Measurements from ENCODE around the gene CORO6.

CORO6 gene

DNA sequence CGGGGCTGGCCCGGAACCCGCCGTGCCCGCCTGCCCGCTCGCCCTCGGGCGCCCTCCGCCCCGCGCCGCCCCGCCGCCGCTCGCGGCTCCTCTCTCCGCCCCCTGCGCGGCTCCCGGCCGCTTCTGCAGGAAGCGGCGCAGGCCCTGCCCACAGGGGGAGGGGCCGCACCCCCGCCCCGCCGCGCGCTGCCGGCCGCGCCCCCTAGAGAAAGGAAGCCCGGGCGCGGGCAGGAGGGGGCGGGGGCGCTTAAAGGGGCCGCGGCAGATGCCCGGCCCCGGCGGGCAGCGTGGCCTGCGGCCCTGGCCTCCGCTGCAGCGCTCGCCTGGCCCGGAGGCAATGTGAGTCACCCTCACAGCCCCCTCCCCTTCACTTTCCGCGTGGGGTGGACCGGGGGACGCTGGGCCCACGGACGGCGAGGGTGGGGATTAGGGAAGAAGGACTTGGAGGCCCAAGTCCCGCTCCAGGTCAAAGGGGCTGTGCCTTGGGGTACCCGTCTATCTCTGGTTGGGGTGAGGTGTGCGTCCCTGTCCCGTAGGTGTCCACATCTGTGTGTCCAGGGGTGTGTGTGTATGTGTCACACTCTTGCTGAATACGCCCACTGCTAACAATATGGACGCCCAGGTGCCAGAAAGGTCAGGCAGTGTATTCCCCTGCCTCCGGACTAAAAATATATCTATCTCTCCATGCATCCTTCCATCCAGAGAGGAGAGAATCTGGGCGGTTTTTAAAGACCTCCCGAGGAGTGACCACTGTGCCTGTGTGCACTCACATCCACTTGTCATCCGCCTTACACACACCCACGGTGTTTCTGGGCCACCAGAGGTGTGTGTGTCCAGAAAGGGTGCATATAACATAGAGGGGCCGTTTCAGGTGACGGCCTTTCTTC is 32.9 kb downstream of the CORO6 start, which contains the start of gene GIT1:
Gene GIT1 (minus strand): TSS at position 125 of the 887 bp plus-strand sequence. CDS start 270 bp downstream, outside the sequence.
- peak; percentile 39 for DNase-seq

DNA sequence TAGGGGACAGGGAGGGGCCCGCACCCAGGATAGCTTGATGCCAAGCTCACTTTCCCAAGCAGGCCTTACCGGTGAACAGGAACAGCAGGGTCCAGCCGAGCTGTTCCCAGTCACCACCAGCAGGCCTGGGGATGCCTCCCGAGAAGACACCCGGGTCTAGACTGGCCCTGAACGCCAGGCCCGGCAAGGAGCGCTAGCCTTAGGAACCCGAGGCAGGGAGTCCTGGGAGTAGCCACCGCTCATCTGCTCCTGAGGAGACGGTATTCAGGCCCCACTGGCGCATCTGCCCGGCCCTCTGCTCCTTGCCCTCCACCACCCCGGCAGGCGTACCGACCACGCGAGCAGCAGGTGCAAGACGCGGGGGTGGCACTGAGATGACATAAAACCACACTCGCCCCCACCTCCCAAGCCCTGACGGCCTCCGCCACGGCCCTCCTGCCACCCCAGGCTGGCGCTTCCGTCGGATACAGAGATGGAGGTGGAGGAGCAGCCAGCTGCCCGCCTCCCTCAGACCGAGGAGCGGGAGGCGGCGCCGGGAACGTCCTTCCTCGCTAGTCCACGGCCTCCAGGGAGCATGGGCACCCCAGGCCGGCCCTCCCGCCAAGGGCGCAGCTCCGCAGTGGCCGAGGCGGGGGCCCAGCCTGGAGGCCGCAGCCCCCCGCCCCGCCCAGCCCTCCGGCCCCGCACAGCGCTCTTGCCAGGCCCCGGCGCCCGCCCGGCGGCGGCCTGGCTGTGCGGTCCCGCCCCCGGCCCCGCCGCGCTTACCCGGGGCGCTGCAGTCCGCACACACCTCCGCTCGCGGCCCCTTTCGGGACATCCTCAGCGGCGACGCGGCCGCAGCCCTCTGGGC is 33.9 kb downstream of the CORO6 start:
- no peak for DNase-seq

GRCh38 chr17:29588017-29588561 is 34.6 kb downstream of the CORO6 start:
- DNase-seq, result no peak

DNA sequence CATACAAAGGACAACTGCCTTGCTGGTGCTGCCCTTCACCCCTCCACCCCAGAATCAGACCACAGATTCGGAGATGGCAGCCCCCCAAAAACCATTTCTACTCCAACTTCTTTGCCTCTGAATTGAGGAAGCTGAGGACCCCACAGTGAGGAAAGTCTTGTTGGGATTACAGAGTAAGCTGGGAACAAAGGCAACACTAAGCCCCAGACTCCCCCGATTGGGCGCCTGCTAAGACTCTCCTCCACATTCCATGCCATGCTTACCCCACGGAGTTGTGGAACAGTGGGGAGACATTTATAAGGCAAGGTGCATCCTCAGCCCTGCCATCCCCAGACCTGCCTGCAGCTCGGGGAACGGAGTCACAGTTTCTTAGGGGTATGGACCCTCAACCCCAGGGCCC is 35.1 kb downstream of the CORO6 start:
- DNase-seq, result no peak

DNA sequence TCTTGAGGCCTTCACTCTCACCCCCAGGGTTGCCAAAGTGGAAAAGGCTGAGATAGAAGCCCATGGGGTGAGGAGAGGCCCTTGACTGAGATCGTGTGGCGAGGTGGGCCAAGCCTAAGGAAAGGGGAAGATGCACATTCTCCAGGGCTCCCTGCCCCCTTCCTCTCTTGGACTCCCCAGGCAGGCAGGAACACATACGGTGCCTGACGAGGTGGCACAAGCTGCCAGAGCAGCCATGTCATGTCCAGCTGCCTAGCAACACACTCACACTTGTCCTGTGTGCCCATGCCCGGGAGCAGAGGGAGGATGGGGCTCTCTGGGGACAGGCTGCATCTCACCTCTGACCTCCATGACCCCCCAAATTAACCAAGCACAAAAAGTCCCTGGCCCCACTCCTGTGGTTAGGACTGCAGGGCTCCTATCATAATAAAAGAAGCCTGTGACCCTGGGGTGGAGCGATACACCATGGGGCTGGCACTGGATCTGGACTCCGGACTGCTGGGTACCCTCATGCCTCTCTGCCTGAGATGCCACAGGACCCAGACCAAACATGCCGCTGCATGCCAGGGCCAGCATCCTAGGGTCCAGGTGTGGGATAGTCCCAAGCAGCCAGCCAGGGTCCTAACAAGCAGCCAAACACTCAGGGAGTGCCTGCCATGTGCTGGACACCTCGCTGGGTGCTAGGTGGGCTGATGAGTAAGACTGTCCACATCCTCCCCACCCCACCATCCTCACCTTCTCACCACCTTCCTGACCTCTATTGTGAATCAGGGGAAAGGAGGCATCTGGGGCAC is 35.8 kb downstream of the CORO6 start:
- no peak for DNase-seq

DNA sequence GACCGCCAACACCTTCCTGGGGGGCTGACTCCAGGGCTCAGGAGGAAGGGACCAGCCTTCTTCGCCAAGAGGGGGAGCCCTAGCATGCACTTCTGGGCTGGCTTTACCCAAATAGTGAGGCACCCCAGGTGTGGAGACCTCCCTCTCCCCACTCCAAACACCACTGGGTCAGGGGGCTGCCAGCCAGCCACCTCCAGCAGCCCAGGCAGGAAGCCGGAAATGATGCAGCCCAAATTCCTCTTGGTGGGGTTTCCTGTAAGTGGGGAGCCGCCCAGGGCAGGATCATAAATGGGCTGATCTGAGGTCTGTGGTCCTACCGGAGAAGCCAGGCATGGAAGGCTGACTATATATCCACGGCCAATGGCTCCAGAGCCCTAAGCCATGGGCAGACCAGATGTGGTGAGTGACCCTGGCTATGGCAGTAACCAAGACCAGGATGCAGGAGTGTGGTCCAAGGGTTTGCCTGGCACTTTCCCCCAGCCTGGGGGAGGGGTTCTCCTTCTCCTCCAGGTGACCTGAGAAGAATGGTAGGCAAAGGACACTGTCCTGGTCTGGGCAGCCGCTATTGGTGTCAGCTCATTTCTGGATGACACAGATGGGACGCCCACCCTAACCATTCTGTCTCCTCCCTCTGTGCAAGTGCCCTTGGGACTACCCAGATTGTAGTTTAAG is 37.5 kb downstream of the CORO6 start:
- no peak for DNase-seq

DNA sequence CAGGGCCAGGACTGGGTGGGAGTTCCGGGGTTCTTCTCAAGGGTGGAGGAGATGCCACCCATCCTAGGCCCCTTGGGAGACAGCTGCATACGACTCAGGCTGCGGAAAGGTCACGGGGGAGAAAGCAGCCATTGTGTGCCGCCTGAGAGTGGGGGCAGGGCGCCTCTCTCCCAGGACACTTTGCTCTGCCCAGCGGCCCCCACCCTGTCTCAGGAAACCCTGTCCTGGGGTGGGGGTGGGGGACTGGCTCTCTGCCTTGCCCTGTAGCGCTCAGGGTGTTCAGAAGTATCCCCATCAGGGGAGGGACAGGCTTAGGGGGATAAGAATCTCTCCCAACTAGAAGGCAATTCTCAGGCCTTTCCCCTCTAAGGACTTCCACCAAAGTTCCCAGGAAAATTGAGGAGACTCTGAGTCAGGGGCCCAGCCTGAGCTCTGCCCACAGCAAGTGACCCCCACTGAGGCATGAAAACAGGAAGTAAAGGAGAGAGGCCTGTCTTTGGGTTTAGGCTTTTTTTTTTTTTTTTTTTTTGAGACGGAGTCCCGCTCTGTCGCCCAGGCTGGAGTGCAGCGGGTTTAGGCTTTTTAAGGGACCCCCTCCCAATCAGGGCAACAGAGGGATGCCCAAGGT is 38.1 kb downstream of the CORO6 start:
- DNase-seq, result no peak

- DNase-seq, result no peak
Observed at GRCh38 chr17:29583324-29584248, 39.1 kb downstream of the CORO6 start.

GRCh38 chr17:29582772-29583171 is 39.9 kb downstream of the CORO6 start:
- DNase-seq, result no peak

DNA sequence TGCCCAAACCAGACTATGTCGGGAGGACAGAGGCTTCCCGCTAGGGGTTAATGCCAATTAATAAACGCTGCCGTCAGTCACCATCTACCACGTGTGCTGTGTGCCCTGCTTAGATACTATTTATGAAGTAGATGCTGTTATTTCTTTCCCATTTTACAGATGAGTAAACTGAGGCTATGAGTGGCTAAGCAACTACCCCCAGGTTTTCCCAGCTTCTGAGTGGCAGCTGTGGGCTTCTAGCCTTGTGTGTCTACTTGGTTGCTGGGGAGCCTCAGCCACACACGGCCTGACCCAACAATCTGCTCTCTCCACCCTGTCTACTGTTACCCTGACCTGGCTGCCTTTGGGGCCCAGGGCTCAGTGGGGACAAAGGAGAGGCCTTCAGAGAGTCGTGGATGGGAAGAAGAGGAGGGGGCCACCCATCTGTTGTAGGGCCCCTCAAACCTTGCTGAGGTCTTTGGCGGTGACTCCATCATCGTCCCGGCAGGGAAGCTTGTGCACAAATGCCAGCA is 40.4 kb downstream of the CORO6 start:
- no peak for DNase-seq

GRCh38 chr17:29581583-29582253 is 41.0 kb downstream of the CORO6 start:
- DNase-seq, result no peak

DNA sequence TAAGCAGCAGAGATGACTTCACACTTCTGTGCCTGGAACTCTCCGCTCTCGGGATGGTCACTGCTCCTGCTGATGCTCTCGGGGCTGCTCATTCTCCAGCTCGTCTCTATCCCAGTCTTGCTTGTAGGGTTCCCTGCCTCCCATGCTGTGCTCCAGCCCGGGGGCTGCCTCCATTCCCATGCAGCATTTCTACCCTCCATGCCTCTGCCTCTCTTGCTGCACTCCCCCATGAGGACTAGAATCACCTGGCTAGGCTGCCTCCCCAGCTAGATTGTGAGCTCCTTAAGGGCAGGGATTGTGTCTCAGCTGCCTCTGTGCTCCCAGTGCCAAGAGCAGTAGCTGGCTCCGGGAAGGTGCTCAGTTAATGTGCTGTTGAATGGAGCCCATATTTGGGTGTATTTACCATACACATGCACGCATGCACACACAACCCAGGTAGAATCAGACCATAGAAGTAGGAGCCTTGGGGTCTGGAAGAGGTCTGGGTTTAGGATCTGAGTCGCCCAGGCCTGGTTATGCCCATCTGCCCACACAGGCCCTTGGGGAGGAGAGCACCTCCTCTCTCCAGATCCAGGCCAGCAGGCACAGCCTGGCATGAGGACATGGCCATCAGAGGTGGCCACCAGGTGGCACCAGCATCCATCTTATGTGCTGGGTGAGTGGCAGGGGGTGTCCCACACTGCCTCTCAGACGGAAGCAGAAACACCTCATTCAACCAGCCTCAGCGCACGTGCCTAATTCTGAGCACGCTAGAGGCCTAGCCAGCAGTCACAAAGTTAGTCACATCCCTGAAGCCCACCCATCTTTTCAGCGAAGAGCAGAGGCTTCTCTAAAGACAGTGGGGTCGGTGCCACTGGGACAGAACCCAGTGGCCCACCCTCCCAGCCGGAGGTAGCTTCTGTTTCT is 42.6 kb downstream of the CORO6 start:
- peak; percentile 59 for DNase-seq

- no peak for DNase-seq
Observed at GRCh38 chr17:29578626-29579485, 43.9 kb downstream of the CORO6 start.

GRCh38 chr17:29577385-29578211 is 45.1 kb downstream of the CORO6 start:
- no peak for DNase-seq

- no peak for DNase-seq
Observed at GRCh38 chr17:29577001-29577370, 45.7 kb downstream of the CORO6 start.

DNA sequence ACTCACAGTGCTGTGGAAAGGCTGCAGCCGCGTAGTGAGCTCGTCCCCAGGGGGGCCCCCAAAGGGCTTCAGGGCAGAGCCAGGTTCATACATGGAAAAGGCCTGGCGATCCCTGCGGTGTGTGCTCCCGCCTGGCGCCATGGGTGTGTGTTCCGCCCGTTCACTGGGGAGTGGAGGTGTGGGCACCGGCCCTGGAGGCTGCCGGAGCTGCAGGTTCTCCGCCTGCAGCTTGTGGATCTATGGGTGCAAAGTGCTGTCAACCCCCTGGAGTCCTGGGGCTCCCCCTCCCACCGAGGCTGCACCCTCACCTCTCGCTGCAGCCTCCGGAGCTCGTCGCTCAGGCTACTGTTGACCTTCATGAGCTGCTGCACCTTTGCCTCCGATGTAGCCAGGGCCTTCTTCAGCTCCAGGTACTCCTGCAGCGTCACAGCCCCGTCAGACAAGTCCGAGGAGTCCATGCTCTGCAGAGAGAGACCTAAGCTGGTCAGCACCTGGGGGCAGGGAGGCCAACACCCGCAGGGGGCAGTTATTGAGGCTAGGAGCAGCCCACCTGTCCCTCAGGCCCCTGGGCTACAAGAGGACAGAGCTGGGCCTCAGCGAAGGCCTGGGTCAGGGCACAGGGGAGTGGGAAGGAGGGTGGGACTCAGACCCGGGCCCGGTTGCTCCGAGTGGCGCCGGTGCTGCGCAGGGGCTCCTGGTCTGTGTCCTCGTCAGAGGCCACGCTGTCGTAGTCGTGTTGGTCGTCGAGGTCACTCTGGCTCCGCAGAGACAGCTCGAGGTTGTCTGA is 46.3 kb downstream of the CORO6 start:
- no peak for DNase-seq
